WTC11 (cell line): ENCODE measurements around the gene EXD3. TPM values are rescaled to one million over a fixed set of nuclear protein-coding genes. Genes with fewer than 3 reads are reported as not detected.

Experiments
- ATAC-seq: fragments of 200-7000 bp; cut with Tn5 transposase; 2 replicates; pipeline ENCODE4 v1.10.0; 2021; ENCODE audit warnings: mild to moderate bottlenecking, moderate library complexity
- CTCF ChIA-PET: fragments of 300-600 bp; sonication (Branson Sonifier 250); formaldehyde crosslinking; loops from one replicate; lab custom pipeline; 2021; ENCODE audit warnings: antibody characterized with exemption; lab: Charles Lee
- POLR2A ChIA-PET: fragments of 350-600 bp; sonication (Branson Sonifier 250); formaldehyde crosslinking; loops from one replicate; lab custom pipeline; 2021; ENCODE audit warnings: antibody characterized with exemption; lab: Charles Lee
- DNase-seq: peaks from one replicate; pipeline ENCODE4 v3.0.0; 2021; ENCODE audit warnings: low spot score
- H3K27ac Mint-ChIP-seq: 2 replicates; pipeline ENCODE4 v1.8.0; 2021; ENCODE audit warnings: mixed read lengths
- H3K27me3 Mint-ChIP-seq: 2 replicates; pipeline ENCODE4 v1.8.0; 2021; ENCODE audit warnings: low read depth, mild to moderate bottlenecking, moderate library complexity, mixed read lengths
- H3K36me3 Mint-ChIP-seq: 2 replicates; pipeline ENCODE4 v1.8.0; 2021; ENCODE audit warnings: mixed read lengths
- H3K4me1 Mint-ChIP-seq: 2 replicates; pipeline ENCODE4 v1.8.0; 2022; ENCODE audit warnings: mixed read lengths
- H3K4me3 Mint-ChIP-seq: 2 replicates; pipeline ENCODE4 v1.8.0; 2021; ENCODE audit warnings: mild to moderate bottlenecking, moderate library complexity, mixed read lengths
- H3K9me3 Mint-ChIP-seq: 2 replicates; pipeline ENCODE4 v1.8.0; 2021; ENCODE audit warnings: mixed read lengths
- CBFB ChIP-seq: sonication (generic); formaldehyde crosslinking; IDR thresholded peaks from 2 replicates; pipeline ENCODE4 v1.8.1; 2022; ENCODE audit warnings: mild to moderate bottlenecking, low read depth, missing genetic modification reagents
- FOXP1 ChIP-seq: sonication (generic); formaldehyde crosslinking; IDR thresholded peaks from 2 replicates; pipeline ENCODE4 v1.8.0; 2022; ENCODE audit warnings: missing genetic modification reagents, mild to moderate bottlenecking, moderate library complexity, borderline replicate concordance
- NFATC4 ChIP-seq: fragments of 250-450 bp; sonication (Bioruptor Pico); IDR thresholded peaks from 2 replicates; pipeline ENCODE4 v1.9.0; 2021; ENCODE audit warnings: mild to moderate bottlenecking
- NFYB ChIP-seq: sonication (generic); formaldehyde crosslinking; conservative IDR thresholded peaks from 2 replicates; pipeline ENCODE4 v1.8.0; 2022; ENCODE audit warnings: low read depth, missing genetic modification reagents
- NR3C1 ChIP-seq: sonication (generic); formaldehyde crosslinking; conservative IDR thresholded peaks from 2 replicates; pipeline ENCODE4 v1.8.1; 2023; ENCODE audit warnings: low read depth, mild to moderate bottlenecking, missing genetic modification reagents
- SMAD4 ChIP-seq: sonication (generic); formaldehyde crosslinking; IDR thresholded peaks from 2 replicates; pipeline ENCODE4 v1.8.0; 2022; ENCODE audit warnings: mild to moderate bottlenecking, missing genetic modification reagents
- TEAD1 ChIP-seq: sonication (generic); formaldehyde crosslinking; IDR thresholded peaks from 2 replicates; pipeline ENCODE4 v1.8.0; 2022; ENCODE audit warnings: mild to moderate bottlenecking, missing genetic modification reagents
- ZBTB21 ChIP-seq: sonication (generic); formaldehyde crosslinking; IDR thresholded peaks from 2 replicates; pipeline ENCODE4 v1.8.1; 2023; ENCODE audit warnings: mild to moderate bottlenecking, missing genetic modification reagents, borderline replicate concordance
- ZNF121 ChIP-seq: sonication (generic); formaldehyde crosslinking; IDR thresholded peaks from 2 replicates; pipeline ENCODE4 v1.8.0; 2023; ENCODE audit warnings: missing genetic modification reagents
- ZNF423 ChIP-seq: fragments of 250-450 bp; sonication (Bioruptor Pico); IDR thresholded peaks from 2 replicates; pipeline ENCODE4 v2.1.2; 2022; ENCODE audit warnings: mild to moderate bottlenecking, moderate library complexity
- ZNF671 ChIP-seq: fragments of 250-450 bp; sonication (Bioruptor Pico); IDR thresholded peaks from 2 replicates; pipeline ENCODE4 v1.8.0; 2021; ENCODE audit warnings: mild to moderate bottlenecking
- total RNA-seq: library from RNA; stranded (reverse); gene quantifications from 3 replicates; pipeline ENCODE4 v1.2.3, GENCODE V29; 2021
- TF ChIP-seq, protein P1 (sequence below): sonication (generic); formaldehyde crosslinking; IDR thresholded peaks from 2 replicates; pipeline ENCODE4 v1.8.0; 2022; ENCODE audit warnings: mild to moderate bottlenecking, missing genetic modification reagents
- TF ChIP-seq, protein P2 (sequence below): sonication (generic); formaldehyde crosslinking; IDR thresholded peaks from 2 replicates; pipeline ENCODE4 v1.8.1; 2023; ENCODE audit warnings: mild to moderate bottlenecking, moderate library complexity, missing genetic modification reagents
- TF ChIP-seq, protein P3 (sequence below): sonication (generic); formaldehyde crosslinking; IDR thresholded peaks from 2 replicates; pipeline ENCODE4 v1.8.1; 2023; ENCODE audit warnings: mild to moderate bottlenecking, missing genetic modification reagents, moderate library complexity
- TF ChIP-seq, protein P4 (sequence below): fragments of 250-450 bp; sonication (Bioruptor Pico); IDR thresholded peaks from 2 replicates; pipeline ENCODE4 v2.1.2; 2022; ENCODE audit warnings: mild to moderate bottlenecking, moderate library complexity
- TF ChIP-seq, protein P5 (sequence below): sonication (generic); formaldehyde crosslinking; IDR thresholded peaks from 2 replicates; pipeline ENCODE4 v1.8.0; 2023; ENCODE audit warnings: missing genetic modification reagents, mild to moderate bottlenecking, borderline replicate concordance

Gene EXD3
- total RNA-seq, 1 experiment from 2014 or later, result 21.2 TPM

DNA sequence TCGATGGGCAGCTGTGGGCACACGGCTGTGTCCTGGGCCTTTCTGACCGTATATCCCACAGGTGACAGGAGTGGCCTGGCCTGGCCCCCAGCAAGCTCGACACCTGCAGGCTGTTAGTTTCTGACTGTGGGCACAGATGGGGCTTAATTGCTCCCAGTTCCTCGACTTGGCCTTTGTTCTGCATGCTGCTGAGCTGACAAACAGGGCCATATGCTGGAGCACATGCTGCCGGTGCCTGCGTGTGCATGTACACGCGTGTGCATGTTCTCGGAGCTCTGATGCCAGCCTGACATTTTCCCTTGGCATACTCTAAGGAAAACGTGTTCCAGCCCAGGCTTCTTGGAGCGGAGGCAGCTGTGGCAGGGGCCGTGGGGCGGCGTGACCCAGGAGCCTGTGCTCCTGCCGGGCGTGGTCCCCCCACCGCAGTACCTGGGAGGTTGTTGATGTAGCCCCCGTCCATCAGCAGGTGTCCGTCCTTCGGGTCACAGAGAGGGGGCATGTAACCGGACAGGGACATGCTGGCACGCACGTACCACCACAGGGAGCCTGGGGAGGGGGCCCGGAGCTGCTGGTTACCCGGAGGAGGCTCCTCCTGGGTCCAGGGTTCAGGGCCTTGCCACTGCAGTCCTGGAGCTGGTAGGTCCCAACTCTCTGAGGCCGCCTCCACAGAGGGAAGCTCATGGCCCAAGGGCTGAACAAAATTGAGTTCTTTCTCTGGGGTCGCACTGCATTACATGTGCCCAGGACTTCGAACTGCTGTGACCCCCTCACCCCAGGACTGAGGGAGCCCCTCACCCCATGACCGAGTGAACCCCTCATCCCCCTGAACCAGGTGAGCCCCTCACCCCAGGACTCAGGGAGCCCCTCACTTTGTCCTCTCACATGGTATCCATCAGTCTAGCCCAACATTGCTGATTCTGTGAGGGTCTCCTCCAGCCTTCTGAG, 40.3 kb upstream of the EXD3 start (continued):
- TF ChIP-seq, protein P1, sequence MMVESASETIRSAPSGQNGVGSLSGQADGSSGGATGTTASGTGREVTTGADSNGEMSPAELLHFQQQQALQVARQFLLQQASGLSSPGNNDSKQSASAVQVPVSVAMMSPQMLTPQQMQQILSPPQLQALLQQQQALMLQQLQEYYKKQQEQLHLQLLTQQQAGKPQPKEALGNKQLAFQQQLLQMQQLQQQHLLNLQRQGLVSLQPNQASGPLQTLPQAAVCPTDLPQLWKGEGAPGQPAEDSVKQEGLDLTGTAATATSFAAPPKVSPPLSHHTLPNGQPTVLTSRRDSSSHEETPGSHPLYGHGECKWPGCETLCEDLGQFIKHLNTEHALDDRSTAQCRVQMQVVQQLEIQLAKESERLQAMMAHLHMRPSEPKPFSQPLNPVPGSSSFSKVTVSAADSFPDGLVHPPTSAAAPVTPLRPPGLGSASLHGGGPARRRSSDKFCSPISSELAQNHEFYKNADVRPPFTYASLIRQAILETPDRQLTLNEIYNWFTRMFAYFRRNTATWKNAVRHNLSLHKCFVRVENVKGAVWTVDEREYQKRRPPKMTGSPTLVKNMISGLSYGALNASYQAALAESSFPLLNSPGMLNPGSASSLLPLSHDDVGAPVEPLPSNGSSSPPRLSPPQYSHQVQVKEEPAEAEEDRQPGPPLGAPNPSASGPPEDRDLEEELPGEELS (CRISPR knock-in tag), result no peak
- TF ChIP-seq, protein P2, sequence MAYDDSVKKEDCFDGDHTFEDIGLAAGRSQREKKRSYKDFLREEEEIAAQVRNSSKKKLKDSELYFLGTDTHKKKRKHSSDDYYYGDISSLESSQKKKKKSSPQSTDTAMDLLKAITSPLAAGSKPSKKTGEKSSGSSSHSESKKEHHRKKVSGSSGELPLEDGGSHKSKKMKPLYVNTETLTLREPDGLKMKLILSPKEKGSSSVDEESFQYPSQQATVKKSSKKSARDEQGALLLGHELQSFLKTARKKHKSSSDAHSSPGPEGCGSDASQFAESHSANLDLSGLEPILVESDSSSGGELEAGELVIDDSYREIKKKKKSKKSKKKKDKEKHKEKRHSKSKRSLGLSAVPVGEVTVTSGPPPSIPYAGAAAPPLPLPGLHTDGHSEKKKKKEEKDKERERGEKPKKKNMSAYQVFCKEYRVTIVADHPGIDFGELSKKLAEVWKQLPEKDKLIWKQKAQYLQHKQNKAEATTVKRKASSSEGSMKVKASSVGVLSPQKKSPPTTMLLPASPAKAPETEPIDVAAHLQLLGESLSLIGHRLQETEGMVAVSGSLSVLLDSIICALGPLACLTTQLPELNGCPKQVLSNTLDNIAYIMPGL (CRISPR knock-in tag), result no peak
- TF ChIP-seq, protein P3, sequence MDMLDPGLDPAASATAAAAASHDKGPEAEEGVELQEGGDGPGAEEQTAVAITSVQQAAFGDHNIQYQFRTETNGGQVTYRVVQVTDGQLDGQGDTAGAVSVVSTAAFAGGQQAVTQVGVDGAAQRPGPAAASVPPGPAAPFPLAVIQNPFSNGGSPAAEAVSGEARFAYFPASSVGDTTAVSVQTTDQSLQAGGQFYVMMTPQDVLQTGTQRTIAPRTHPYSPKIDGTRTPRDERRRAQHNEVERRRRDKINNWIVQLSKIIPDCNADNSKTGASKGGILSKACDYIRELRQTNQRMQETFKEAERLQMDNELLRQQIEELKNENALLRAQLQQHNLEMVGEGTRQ (CRISPR knock-in tag), result no peak
- TF ChIP-seq TEAD1 (no peak), ZNF423 (CRISPR knock-in tag) (no peak)

DNA sequence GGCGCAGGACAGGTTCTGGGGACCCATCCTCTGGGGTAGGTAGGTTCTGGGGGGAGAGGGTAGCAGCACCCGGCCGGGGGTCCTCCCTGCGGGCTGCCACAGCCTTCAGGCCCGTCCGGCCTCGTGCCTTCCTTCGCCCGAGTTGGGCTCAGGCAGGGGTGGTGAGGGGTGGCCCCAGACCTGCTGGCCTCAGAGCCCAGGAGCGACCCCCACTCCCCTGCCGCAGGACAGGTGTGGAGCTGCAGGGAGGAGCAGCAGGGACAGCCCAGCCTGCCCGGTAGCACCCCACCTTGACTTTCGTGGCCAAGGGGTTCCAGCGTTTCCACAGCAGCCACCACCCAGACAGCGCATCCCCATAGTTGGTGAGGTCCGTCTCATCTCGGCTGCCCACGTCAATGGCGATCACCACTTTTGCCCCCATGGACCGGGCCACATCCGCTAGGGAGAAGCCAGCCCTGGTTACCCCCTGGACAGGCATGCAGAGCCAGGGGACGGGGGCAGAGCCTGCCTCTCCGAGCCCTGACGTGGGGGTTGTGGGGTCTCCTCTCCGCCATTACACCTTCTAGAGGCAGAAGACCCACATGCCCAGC, 39.5 kb upstream of the EXD3 start:
- no peak overlapping the region for H3K27ac Mint-ChIP-seq
- POLR2A ChIA-PET, result no interaction called here
- DNase-seq, result no peak
- H3K9me3 Mint-ChIP-seq, result no peaks in the 10 kb centered on the region
- CTCF ChIA-PET, result interaction anchor here (0.6 to 1.1 kb wide), 4 partner anchors 72 to 177 kb away, joined by 3 read pairs; no protein-coding TSS in a partner anchor
- ATAC-seq, result no peak
- TF ChIP-seq TEAD1 (no peak), ZNF671 (CRISPR knock-in tag) (no peak), SMAD4 (CRISPR knock-in tag) (no peak), NFYB (CRISPR knock-in tag) (no peak), NR3C1 (CRISPR knock-in tag) (no peak), CBFB (CRISPR knock-in tag) (no peak), NFATC4 (no peak), FOXP1 (CRISPR knock-in tag) (no peak), ZNF121 (no peak), ZBTB21 (CRISPR knock-in tag) (no peak)
- TF ChIP-seq, protein P2 (CRISPR knock-in tag), result no peak
- TF ChIP-seq, protein P4, sequence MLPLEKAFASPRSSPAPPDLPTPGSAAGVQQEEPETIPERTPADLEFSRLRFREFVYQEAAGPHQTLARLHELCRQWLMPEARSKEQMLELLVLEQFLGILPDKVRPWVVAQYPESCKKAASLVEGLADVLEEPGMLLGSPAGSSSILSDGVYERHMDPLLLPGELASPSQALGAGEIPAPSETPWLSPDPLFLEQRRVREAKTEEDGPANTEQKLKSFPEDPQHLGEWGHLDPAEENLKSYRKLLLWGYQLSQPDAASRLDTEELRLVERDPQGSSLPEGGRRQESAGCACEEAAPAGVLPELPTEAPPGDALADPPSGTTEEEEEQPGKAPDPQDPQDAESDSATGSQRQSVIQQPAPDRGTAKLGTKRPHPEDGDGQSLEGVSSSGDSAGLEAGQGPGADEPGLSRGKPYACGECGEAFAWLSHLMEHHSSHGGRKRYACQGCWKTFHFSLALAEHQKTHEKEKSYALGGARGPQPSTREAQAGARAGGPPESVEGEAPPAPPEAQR (CRISPR knock-in tag), result no peak
- TF ChIP-seq, protein P5, sequence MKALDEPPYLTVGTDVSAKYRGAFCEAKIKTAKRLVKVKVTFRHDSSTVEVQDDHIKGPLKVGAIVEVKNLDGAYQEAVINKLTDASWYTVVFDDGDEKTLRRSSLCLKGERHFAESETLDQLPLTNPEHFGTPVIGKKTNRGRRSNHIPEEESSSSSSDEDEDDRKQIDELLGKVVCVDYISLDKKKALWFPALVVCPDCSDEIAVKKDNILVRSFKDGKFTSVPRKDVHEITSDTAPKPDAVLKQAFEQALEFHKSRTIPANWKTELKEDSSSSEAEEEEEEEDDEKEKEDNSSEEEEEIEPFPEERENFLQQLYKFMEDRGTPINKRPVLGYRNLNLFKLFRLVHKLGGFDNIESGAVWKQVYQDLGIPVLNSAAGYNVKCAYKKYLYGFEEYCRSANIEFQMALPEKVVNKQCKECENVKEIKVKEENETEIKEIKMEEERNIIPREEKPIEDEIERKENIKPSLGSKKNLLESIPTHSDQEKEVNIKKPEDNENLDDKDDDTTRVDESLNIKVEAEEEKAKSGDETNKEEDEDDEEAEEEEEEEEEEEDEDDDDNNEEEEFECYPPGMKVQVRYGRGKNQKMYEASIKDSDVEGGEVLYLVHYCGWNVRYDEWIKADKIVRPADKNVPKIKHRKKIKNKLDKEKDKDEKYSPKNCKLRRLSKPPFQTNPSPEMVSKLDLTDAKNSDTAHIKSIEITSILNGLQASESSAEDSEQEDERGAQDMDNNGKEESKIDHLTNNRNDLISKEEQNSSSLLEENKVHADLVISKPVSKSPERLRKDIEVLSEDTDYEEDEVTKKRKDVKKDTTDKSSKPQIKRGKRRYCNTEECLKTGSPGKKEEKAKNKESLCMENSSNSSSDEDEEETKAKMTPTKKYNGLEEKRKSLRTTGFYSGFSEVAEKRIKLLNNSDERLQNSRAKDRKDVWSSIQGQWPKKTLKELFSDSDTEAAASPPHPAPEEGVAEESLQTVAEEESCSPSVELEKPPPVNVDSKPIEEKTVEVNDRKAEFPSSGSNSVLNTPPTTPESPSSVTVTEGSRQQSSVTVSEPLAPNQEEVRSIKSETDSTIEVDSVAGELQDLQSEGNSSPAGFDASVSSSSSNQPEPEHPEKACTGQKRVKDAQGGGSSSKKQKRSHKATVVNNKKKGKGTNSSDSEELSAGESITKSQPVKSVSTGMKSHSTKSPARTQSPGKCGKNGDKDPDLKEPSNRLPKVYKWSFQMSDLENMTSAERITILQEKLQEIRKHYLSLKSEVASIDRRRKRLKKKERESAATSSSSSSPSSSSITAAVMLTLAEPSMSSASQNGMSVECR, result no peak
- no peaks in the 10 kb centered on the region for H3K27me3 Mint-ChIP-seq
- H3K4me1 Mint-ChIP-seq, result no peaks in the 10 kb centered on the region
- H3K36me3 Mint-ChIP-seq, result no peaks in the 10 kb centered on the region
- H3K4me3 Mint-ChIP-seq, result no peak overlapping the region
